Measurements from ENCODE around the gene BABAM2. TPM values are rescaled to one million over a fixed set of nuclear protein-coding genes. Genes with fewer than 3 reads are reported as not detected.

Gene BABAM2
- total RNA-seq, 4 donors from 2014 or later: 23.7 to 41.1 (median 27.9) TPM

GRCh38 chr2:28174211-28174610, 283.7 kb downstream of the BABAM2 start:
- H3K27ac ChIP-seq: no peak overlapping the region
- no peak for DNase-seq (ENCODE audit: low spot score in 2 of 2)
- H3K36me3 ChIP-seq: no peaks in the 10 kb centered on the region
- H3K27me3 ChIP-seq: no peaks in the 10 kb centered on the region
- whole genome bisulfite sequencing: 87% methylated on average over 4 of the region's 4 CpGs
- TF ChIP-seq CTCF (IDR thresholded peaks at IDR 0.05) (no peak), POLR2A (IDR thresholded peaks at IDR 0.05) (no peak), POLR2AphosphoS5 (IDR thresholded peaks at IDR 0.05) (no peak), EP300 (IDR thresholded peaks at IDR 0.05) (no peak)
- no peaks in the 10 kb centered on the region for H3K9me3 ChIP-seq
- H3K4me1 ChIP-seq: peaks cover 6% of the 10 kb centered on the region
- H3K4me3 ChIP-seq: no peak overlapping the region

GRCh38 chr2:28175028-28175427, 284.5 kb downstream of the BABAM2 start:
- peak in 1 of 2 donors; percentile 6 for TF ChIP-seq CTCF (IDR thresholded peaks at IDR 0.05)
- TF ChIP-seq POLR2AphosphoS5 (IDR thresholded peaks at IDR 0.05): no peak
- peaks cover 6% of the 10 kb centered on the region for H3K4me1 ChIP-seq

GRCh38 chr2:28178946-28179345, 288.4 kb downstream of the BABAM2 start:
- no peak for TF ChIP-seq POLR2A (IDR thresholded peaks at IDR 0.05)
- TF ChIP-seq POLR2AphosphoS5 (IDR thresholded peaks at IDR 0.05): no peak

More at GRCh38 chr2:28175028-28175427, 284.5 kb downstream of the BABAM2 start:
- Histone ChIP-seq H3K27me3 (no peaks in the 10 kb centered on the region), H3K4me3 (no peak overlapping the region), H3K36me3 (no peaks in the 10 kb centered on the region), H3K27ac (no peak overlapping the region), H3K9me3 (no peaks in the 10 kb centered on the region)
- DNase-seq (ENCODE audit: low spot score in 2 of 2): no peak
- WGBS: no CpG with 5 or more reads among the region's 3 CpGs

GRCh38 chr2:28181801-28182200, 291.3 kb downstream of the BABAM2 start:
- no peak overlapping the region for H3K27ac ChIP-seq
- H3K4me3 ChIP-seq: no peak overlapping the region
- H3K4me1 ChIP-seq: peaks cover 3% of the 10 kb centered on the region
- DNase-seq (ENCODE audit: low spot score in 2 of 2): no peak
- TF ChIP-seq POLR2AphosphoS5 (IDR thresholded peaks at IDR 0.05) (no peak), CTCF (IDR thresholded peaks at IDR 0.05) (no peak), EP300 (IDR thresholded peaks at IDR 0.05) (no peak), POLR2A (IDR thresholded peaks at IDR 0.05) (no peak)
- H3K9me3 ChIP-seq: no peaks in the 10 kb centered on the region
- no peaks in the 10 kb centered on the region for H3K36me3 ChIP-seq
- 95% methylated on average over 3 of the region's 3 CpGs for WGBS
- H3K27me3 ChIP-seq: no peaks in the 10 kb centered on the region

More at GRCh38 chr2:28178946-28179345, 288.4 kb downstream of the BABAM2 start:
- 97% methylated on average over 1 of the region's 1 CpG for WGBS
- H3K4me3 ChIP-seq: no peak overlapping the region
- no peak overlapping the region for H3K27ac ChIP-seq
- no peak for DNase-seq (ENCODE audit: low spot score in 2 of 2)
- no peaks in the 10 kb centered on the region for H3K27me3 ChIP-seq
- no peaks in the 10 kb centered on the region for H3K36me3 ChIP-seq
- no peaks in the 10 kb centered on the region for H3K4me1 ChIP-seq
- no peaks in the 10 kb centered on the region for H3K9me3 ChIP-seq

- Histone ChIP-seq H3K9me3 (no peaks in the 10 kb centered on the region), H3K4me1 (peaks cover 3% of the 10 kb centered on the region), H3K4me3 (no peak overlapping the region), H3K27ac (no peak overlapping the region), H3K27me3 (no peaks in the 10 kb centered on the region), H3K36me3 (no peaks in the 10 kb centered on the region)
- 90% methylated on average over 6 of the region's 6 CpGs for WGBS
- no peak for TF ChIP-seq POLR2A (IDR thresholded peaks at IDR 0.05)
- no peak for TF ChIP-seq POLR2AphosphoS5 (IDR thresholded peaks at IDR 0.05)
- TF ChIP-seq EP300 (IDR thresholded peaks at IDR 0.05): no peak
- no peak for DNase-seq (ENCODE audit: low spot score in 2 of 2)
Measured at GRCh38 chr2:28182348-28182747, 291.8 kb downstream of the BABAM2 start.

- H3K36me3 ChIP-seq: no peaks in the 10 kb centered on the region
- no peaks in the 10 kb centered on the region for H3K9me3 ChIP-seq
- H3K27ac ChIP-seq: peak overlapping the region; percentile 7
- peaks cover 15% of the 10 kb centered on the region for H3K4me1 ChIP-seq
- no peak for DNase-seq (ENCODE audit: low spot score in 2 of 2)
- no peaks in the 10 kb centered on the region for H3K27me3 ChIP-seq
- no peak overlapping the region for H3K4me3 ChIP-seq
- TF ChIP-seq CTCF (IDR thresholded peaks at IDR 0.05): no peak
- TF ChIP-seq POLR2A (IDR thresholded peaks at IDR 0.05): no peak
- TF ChIP-seq POLR2AphosphoS5 (IDR thresholded peaks at IDR 0.05): no peak
- 57% methylated on average over 5 of the region's 5 CpGs for WGBS
Measured at GRCh38 chr2:28185153-28185552, 294.6 kb downstream of the BABAM2 start.
